Neutrophil (primary cell): ENCODE data around the gene UNC45A.
A peak's percentile ranks its signal among the peaks of the same experiment; 100 is the strongest.

ENCODE experiments used
- H3K27ac ChIP-seq: fragments of 200-600 bp; sonication (generic); 2 replicates; pipeline ENCODE4 v1.5.1; 2016; ENCODE audit warnings: mild to moderate bottlenecking, moderate library complexity
- H3K27me3 ChIP-seq: fragments of 200-600 bp; sonication (generic); 2 replicates; pipeline ENCODE4 v1.6.0; 2016; ENCODE audit warnings: mild to moderate bottlenecking
- H3K36me3 ChIP-seq: fragments of 200-600 bp; sonication (generic); 2 replicates; pipeline ENCODE4 v1.5.1; 2017
- H3K4me1 ChIP-seq, 2 experiments: fragments of 200-600 bp in 1 of 2; sonication (generic) in 1 of 2; 1 replicate in 1 of 2; 2 replicates in 1 of 2; pipeline versions ENCODE4 v1.5.1 to v1.6.1; 2013 to 2016; ENCODE audit warnings: low read depth in 1 of 2, low read length in 1 of 2, mild to moderate bottlenecking in 1 of 2, moderate library complexity in 1 of 2; ENCODE audit not compliant: control insufficient read depth in 1 of 2, insufficient read depth in 1 of 2
- H3K4me3 ChIP-seq, 2 experiments: fragments of 200-600 bp in 1 of 2; sonication (generic) in 1 of 2; 1 replicate in 1 of 2; 2 replicates in 1 of 2; pipeline ENCODE4 v1.5.1; 2013 to 2016; ENCODE audit warnings: low read depth in 1 of 2, low read length in 1 of 2, mild to moderate bottlenecking in 1 of 2, moderate library complexity in 1 of 2
- H3K9me3 ChIP-seq: fragments of 200-600 bp; sonication (generic); 2 replicates; pipeline ENCODE4 v1.5.1; 2016
- CTCF ChIP-seq: fragments of 200-600 bp; sonication (generic); IDR thresholded peaks from 2 replicates; pipeline ENCODE4 v1.5.1; 2016; ENCODE audit warnings: antibody characterized with exemption

The UNC45A gene

GRCh38 chr15:90941038-90941437, 6.0 kb downstream of the UNC45A start:
- H3K36me3 ChIP-seq = peaks cover 71% of the 10 kb centered on the region
- H3K27me3 ChIP-seq = no peaks in the 10 kb centered on the region
- no peaks in the 10 kb centered on the region for H3K9me3 ChIP-seq
- no peak overlapping the region for H3K27ac ChIP-seq
- H3K4me1 ChIP-seq = peaks cover 14 to 22% of the 10 kb centered on the region in 2 experiments
- no peak overlapping the region for H3K4me3 ChIP-seq
- no peak for TF ChIP-seq CTCF

GRCh38 chr15:90942354-90943120, 7.5 kb downstream of the UNC45A start:
- H3K36me3 ChIP-seq = peaks cover 85% of the 10 kb centered on the region
- no peak overlapping the region for H3K27ac ChIP-seq
- no peaks in the 10 kb centered on the region for H3K27me3 ChIP-seq
- H3K4me1 ChIP-seq = peaks cover 8 to 11% of the 10 kb centered on the region in 2 experiments
- H3K4me3 ChIP-seq = no peak overlapping the region
- no peak for TF ChIP-seq CTCF
- no peaks in the 10 kb centered on the region for H3K9me3 ChIP-seq

- Histone ChIP-seq H3K4me3 (no peak overlapping the region), H3K27me3 (no peaks in the 10 kb centered on the region), H3K27ac (peak overlapping the region; percentile 68), H3K36me3 (peaks cover 88% of the 10 kb centered on the region), H3K4me1 (peaks cover 8 to 11% of the 10 kb centered on the region in 2 experiments), H3K9me3 (no peaks in the 10 kb centered on the region)
- TF ChIP-seq CTCF = no peak
These were observed 10.0 kb downstream of the UNC45A start for GRCh38 chr15:90945091-90945490.

- Histone ChIP-seq H3K4me3 (no peak overlapping the region), H3K9me3 (no peaks in the 10 kb centered on the region), H3K4me1 (peaks cover 8 to 11% of the 10 kb centered on the region in 2 experiments), H3K27ac (no peak overlapping the region), H3K27me3 (no peaks in the 10 kb centered on the region), H3K36me3 (peaks cover 88% of the 10 kb centered on the region)
- TF ChIP-seq CTCF = no peak
These were observed 11.5 kb downstream of the UNC45A start for GRCh38 chr15:90946538-90946937.

- no peaks in the 10 kb centered on the region for H3K9me3 ChIP-seq
- no peak overlapping the region for H3K27ac ChIP-seq
- no peak for TF ChIP-seq CTCF
- peaks cover 88% of the 10 kb centered on the region for H3K36me3 ChIP-seq
- H3K27me3 ChIP-seq = no peaks in the 10 kb centered on the region
- no peak overlapping the region for H3K4me3 ChIP-seq
- H3K4me1 ChIP-seq = peaks cover 8 to 11% of the 10 kb centered on the region in 2 experiments
These were observed 12.0 kb downstream of the UNC45A start for GRCh38 chr15:90946941-90947576.
